Measurements from ENCODE around the gene LRATD1.

Gene LRATD1

DNA sequence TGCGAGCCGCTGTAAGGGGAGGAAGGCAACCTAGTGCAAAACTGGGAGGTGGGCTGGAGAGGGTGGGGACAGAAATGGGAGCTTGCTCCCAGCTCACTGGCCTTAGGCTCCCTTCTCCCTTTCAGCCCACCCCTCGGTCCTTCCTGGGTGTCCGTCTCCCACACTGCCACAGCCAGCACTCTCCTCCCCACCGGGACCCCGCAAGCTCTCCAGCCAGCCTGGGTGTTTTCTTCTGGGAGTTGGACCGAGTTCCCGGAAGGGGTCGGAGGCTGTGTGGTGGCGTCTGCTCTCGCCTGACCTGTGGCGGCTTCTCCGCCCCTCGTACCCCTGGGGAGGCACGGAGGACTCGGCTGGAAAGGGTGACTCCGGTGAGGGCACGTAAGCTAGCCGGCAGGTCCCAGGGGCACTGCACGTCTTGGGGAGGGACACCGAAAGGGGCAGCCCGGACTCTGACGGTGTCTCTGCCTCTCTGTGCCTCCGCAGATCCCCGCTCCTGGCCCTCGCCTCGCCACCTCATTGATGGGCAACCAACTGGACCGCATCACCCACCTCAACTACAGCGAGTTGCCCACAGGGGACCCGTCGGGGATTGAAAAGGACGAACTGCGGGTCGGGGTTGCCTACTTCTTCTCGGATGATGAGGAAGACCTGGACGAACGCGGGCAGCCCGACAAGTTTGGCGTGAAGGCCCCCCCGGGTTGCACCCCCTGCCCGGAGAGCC is 1.1 kb downstream of the LRATD1 start:
- no peak for DNase-seq (ENCODE audit: low read depth in 2 of 2, low spot score in 1 of 2)

DNA sequence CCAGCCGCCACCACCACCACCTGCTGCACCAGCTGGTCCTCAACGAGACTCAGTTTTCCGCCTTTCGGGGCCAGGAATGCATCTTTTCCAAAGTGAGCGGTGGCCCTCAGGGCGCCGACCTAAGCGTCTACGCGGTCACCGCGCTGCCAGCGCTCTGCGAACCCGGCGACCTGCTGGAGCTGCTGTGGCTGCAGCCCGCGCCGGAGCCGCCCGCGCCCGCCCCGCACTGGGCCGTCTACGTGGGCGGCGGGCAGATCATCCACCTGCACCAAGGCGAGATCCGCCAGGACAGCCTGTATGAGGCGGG is 1.6 kb downstream of the LRATD1 start:
- DNase-seq (ENCODE audit: low read depth in 2 of 2, low spot score in 1 of 2) = no peak

DNA sequence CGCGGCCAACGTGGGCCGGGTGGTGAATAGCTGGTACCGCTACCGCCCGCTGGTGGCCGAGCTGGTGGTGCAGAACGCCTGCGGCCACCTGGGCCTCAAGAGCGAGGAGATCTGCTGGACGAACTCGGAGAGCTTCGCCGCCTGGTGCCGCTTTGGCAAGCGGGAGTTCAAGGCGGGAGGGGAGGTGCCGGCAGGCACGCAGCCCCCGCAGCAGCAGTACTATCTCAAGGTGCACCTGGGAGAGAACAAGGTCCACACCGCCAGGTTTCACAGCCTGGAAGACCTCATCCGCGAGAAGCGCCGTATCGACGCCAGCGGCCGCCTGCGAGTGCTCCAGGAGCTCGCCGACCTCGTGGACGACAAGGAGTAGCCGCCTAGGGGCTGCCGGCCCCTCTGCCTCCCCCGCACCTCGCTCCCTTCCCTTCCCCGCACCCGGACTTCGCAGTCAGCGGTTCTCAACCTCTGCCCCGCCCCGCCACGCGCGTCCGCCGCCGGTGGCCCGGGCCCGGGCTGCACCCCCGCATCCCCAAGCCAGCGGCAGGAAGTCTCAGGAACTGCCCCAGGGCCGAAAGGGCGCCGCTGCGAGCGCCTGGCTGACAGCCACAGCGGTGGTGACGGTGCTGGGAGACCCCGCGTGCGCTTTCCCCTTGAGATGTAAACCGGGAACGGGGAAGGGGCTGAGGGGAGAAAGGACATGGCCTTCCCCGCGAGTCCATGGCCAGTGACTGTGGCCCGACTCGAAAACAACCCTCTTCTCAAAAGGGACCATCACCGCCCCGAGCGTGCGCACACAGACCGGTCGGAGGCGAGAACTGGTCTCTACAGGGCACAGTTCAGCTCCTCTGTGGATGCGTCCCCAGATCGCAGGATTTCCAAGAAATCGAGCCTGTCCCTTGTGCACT is 2.2 kb downstream of the LRATD1 start:
- no peak for DNase-seq (ENCODE audit: low read depth in 2 of 2, low spot score in 1 of 2)

DNA sequence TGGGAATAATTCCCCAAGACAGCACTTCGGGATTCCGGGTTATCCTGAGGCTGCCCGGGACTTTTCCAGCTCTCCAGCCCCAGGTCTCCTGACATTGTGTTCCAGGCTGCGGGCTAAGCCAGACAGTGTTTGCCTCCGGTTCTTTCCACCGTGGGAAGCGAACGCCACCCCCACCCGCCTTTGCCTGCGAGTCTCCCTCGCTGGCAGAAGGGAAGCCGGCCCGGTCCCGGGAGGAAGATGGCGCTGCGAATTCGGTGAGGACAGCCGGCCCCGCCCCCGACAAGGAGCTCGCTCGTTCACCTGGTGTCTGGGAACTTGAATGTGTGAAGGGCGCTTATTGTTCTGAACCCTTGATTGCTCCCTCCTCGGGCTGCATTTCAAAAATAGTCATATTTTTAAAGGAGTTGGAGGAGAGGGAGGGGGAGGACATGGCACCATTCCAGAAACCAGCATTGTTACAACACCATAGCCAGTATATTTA is 2.9 kb downstream of the LRATD1 start:
- DNase-seq (ENCODE audit: low read depth in 2 of 2, low spot score in 1 of 2) = no peak

DNA sequence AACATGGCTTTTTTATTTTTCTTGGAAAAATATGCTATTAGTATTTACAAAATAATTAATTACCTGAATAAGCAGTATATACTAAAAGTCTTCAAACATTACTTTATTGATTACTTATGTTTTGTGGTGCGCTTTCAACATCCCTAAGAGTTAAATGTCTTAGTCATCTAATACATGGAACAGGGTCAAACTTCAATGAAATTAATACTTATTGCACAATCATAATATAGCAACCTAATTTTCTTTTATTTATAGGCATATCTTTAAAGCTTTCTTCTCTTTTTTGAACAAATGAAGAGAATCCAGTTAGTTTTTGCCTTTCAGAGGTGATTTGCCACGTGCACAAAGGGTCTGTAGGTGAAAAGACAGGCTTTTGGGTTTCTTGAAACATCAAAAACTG is 6.0 kb downstream of the LRATD1 start:
- DNase-seq (ENCODE audit: low read depth in 2 of 2, low spot score in 1 of 2) = no peak

DNA sequence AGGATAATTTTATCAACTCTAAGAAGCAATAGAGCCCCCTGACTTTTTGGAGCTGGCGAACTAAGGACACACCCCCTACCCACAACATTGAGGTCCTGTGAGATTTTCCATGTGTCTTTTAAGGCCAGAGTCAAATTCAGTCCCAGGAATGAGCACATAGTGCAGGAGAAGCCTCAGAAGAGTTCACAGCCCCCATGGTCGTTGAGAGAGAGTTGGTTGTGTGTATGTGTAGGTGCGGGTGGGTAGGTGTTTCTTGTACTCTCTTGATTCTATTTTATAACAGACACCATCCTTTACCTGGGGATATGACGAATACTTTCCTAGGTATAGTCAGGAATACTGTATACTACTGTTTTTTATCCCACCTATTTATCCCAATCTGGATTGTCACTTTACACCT is 8.6 kb downstream of the LRATD1 start:
- no peak for DNase-seq (ENCODE audit: low read depth in 2 of 2, low spot score in 1 of 2)

DNA sequence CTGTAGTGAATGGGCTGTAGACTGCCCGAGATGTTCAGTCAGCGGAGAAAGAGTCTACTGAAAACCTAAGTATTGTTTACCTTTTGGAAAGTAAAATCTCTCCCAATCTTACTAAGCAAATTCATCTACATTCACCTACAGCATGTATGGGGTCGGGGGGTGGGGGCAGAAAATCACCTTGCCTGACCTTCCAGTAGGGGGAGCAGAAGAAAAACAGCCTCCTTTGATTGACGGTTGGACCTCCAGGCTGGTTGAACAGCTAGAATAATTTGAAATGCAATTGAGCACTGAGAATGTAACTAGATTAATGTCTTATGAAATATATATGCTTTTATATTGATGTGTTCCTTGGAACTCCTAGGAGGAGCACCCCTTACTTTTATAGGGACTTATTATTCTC is 10.0 kb downstream of the LRATD1 start:
- DNase-seq (ENCODE audit: low read depth in 2 of 2, low spot score in 1 of 2) = no peak

DNA sequence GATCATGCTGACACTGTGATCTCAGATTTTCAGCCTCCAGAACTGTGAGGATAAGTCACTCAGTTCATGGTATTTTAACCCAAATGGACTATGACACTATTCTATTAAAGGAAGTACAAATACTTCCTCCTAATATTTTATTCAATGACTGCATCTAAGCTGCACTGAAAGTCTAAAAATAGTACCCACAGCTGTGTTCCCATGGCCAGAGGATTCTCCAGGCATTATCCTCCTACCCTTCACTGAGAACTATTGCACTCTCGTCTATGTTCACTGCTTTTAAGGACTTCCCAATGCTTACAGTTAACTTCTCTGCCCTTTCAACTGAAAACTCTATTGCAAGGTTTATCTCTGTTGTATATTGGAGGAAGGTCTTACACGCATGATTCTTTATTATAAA is 15.2 kb downstream of the LRATD1 start:
- no peak for DNase-seq (ENCODE audit: low read depth in 2 of 2, low spot score in 1 of 2)

DNA sequence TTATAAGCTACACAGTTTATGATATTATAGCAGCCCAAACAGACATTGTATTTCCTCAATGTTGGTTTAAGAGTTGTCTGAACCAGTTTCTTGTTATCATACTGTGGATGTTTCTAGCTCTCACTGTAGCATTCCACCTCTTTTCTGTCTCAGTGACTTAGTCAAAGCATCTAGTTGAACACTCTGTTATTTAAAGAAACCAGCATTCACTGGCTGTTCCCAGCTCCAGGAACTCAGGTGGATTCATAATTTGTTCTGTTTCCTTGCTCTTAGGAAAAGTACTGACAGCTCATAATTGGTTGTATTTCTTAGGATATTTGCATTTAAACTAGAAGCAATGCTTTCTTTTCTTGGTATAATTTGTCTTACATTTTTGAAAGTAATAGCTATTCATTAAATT is 17.5 kb downstream of the LRATD1 start:
- DNase-seq (ENCODE audit: low read depth in 2 of 2, low spot score in 1 of 2) = no peak

DNA sequence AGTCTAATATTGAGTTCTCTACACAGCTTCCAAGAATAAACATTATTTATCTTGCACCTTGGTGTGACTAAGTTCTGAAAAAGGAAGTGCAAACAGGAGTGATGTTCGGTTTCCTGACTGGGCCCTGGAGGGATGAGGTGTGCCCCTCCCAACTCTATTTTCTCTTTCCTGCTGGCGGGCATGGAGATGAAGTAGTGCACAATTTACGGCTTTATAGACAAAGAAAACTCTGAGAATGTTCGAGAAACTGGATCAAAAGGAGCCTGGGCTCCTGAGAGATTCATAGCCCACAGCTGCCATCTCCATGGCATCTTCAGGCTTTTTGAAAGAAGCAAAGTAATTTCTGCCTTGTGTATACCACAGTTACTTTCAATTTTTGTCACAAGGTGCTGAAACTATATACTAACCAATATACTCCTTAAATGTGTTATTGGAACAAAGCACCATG is 22.3 kb downstream of the LRATD1 start:
- DNase-seq (ENCODE audit: low read depth in 2 of 2, low spot score in 1 of 2) = no peak

DNA sequence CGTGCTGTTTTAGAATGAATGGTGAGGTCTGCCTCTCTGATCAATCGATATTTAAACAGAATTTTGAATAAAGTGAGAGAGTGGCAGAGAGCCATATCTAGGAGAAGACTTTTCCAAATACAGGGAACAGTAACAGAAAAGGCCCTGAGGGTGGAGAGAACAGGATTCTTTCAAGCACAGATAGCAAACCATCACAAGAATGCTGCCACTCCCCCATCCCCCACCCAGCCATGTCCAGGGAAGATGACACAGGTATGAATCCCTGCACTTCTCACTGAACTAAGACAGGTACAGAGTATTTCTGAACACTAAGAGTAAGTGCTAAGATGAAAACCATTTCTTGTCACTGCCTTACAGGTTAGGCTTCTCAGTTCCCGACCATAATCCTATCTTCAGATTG is 23.6 kb downstream of the LRATD1 start:
- DNase-seq (ENCODE audit: low read depth in 2 of 2, low spot score in 1 of 2) = no peak

DNA sequence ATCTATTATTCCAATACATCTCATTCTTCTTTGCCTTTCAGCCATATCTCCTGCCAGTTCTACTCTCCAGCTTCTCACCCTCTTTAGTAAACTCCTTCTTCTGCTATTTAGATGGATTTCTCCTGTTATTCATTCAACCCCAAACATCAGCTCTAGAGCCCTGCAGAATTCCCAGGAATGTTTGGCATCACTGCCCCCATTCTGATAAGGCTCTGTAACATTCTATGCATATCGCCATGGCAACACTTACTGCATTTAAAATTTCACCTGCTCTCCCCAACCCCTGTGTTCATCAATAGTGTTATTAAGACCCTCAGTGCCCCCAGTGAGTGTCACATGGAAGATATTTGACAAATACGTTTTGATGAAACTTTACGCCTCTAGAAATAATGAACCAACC is 28.6 kb downstream of the LRATD1 start:
- no peak for DNase-seq (ENCODE audit: low read depth in 2 of 2, low spot score in 1 of 2)

DNA sequence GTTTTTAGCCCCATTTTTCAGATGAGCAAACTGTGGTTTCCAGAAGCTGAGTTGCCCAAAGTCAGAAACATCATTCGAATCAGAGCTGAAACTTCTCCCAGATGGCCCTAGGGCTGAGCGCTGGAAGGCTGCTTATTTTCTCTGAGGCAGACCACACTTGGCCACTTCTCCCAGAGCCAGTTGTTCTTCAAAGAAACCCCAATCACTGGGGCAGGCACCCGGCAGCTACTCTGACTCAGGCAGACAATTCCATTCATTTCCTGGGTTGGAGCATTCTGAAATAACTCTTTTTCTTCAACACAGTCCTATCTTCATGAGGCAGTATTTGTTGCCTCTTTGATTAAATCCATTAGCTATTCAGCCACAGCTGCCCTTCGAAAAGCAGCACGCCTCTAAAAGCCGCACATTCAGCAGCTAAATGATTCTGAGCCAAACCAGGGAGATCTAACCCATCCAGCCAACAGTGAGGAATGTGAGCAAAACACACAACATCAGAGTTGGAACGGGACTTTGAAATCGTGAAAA is 40.9 kb downstream of the LRATD1 start:
- DNase-seq (ENCODE audit: low read depth in 2 of 2, low spot score in 1 of 2) = no peak

DNA sequence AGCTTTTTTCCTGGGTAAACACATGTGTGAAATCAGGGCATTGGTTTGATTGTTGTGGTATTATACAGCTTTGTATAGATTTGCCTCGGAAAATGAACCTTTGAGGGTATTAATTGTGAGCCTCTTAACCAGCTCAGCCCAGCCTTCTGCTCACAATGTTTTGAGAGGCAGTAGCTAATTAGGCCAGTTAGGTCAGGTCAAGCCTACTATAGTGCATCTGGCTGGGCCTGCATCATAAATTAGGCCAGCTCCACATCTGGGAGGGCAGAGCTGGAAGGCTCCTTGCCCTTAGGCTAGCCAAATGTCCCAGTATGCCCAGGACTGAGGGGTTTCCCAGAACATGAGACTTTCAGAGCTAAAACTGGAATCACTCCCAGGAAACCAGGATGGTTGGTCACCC is 43.0 kb downstream of the LRATD1 start:
- DNase-seq (ENCODE audit: low read depth in 2 of 2, low spot score in 1 of 2) = no peak

DNA sequence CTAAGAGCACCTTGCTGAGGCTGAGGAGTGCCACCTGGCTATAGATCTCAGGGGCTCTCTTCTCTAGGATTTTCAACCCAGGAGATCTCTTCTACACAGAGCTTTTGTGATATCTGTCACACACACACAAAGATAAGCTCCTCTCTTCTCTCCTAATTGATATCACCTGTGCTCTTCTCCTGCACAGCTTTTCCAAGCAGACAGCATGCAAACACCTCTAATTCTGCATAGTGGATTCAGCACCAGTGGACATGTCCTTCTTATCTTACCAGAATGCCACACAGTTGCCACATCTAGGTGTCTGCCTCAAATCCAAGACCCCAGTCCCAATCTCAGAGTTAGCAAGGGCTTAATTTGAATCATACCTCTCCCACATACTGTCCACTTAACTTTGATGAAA is 43.9 kb downstream of the LRATD1 start:
- no peak for DNase-seq (ENCODE audit: low read depth in 2 of 2, low spot score in 1 of 2)

DNA sequence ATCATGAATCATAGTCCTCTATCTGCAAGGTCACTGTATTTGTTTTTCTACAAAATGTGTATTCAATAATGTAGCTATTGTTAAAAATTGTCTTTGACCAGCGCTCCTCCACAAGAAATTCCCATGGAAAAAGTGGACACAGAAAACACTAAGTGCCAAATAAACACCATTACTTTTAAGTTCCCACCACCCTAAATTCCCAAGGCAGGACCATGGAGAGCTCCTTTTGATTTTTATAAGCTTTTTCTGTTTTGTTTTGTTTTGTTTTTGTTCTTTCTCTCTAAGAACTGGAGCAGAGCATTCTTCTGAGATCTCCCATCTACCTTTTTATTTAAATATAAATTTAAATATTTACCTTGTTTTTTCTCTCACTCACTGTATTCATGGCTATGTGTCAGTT is 44.5 kb downstream of the LRATD1 start:
- DNase-seq (ENCODE audit: low read depth in 2 of 2, low spot score in 1 of 2) = no peak

DNA sequence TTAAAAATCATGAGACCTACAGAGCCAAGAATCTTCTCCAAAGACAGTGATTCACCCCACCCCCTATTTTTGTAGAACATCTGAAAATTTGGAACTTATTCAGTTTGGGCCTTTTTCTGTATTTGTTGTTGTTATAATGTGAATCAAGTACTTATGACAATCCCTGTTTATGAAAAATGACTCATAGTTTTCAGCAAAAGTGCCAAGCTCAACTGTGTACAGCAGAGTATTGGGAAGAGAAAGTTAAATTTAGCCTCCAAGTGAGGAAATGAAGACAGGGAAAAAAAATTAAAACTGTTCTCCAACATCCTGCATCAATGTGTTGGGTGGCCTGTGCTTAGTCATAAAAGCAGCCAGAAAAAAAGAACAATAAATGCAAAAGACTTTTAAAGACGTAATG is 46.2 kb downstream of the LRATD1 start:
- DNase-seq (ENCODE audit: low read depth in 2 of 2, low spot score in 1 of 2) = no peak

DNA sequence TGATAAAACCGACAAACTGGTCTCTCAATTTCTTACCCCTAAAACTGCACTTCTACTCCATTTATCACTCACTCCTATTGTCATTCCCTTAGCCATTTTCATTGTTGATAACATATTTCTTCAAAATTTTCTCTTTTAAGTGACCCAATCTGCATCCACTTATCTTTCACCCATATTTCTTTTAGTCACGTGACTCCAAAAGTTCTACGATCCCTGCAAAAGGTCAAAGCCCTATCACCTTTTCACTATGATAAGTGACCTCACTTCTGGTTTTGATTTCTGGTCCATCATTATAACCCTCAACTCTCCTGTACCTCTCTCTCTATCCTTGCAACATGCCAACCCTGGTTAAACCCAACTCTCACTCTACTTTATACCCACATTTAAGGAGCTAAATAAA is 49.1 kb downstream of the LRATD1 start:
- DNase-seq (ENCODE audit: low read depth in 2 of 2, low spot score in 1 of 2) = no peak
